ENCODE data around the gene TSPEAR.

GRCh38 chr21:44532712-44533111 is 178.7 kb downstream of the TSPEAR start:
- no peak for TF ChIP-seq CTCF (IDR thresholded peaks at IDR 0.05)
- no peak for TF ChIP-seq POLR2A (IDR thresholded peaks at IDR 0.05)
